ENCODE data around the gene MCEMP1.

Gene MCEMP1

GRCh38 chr19:7648265-7649014 is 28.4 kb upstream of the MCEMP1 start:
- Histone ChIP-seq H3K27me3 (ENCODE audit: insufficient read depth, low read length) (peaks cover 10% of the 10 kb centered on the region), H2AFZ (ENCODE audit: low read depth, low read length) (no peak overlapping the region), H3K4me3 (ENCODE audit: low read length) (no peak overlapping the region), H3K4me1 (ENCODE audit: insufficient read depth, low read length) (no peaks in the 10 kb centered on the region), H3K9me3 (ENCODE audit: low read length) (no peaks in the 10 kb centered on the region), H3K36me3 (ENCODE audit: insufficient read depth, low read length) (no peaks in the 10 kb centered on the region)

- H3K36me3 ChIP-seq (ENCODE audit: insufficient read depth, low read length) = no peaks in the 10 kb centered on the region
- H3K4me3 ChIP-seq (ENCODE audit: low read length) = no peak overlapping the region
- H3K27me3 ChIP-seq (ENCODE audit: insufficient read depth, low read length) = peaks cover 10% of the 10 kb centered on the region
- no peaks in the 10 kb centered on the region for H3K4me1 ChIP-seq (ENCODE audit: insufficient read depth, low read length)
- H2AFZ ChIP-seq (ENCODE audit: low read depth, low read length) = no peak overlapping the region
- no peaks in the 10 kb centered on the region for H3K9me3 ChIP-seq (ENCODE audit: low read length)
These were observed 26.7 kb upstream of the MCEMP1 start for GRCh38 chr19:7650148-7650547.

GRCh38 chr19:7652061-7652641 is 24.7 kb upstream of the MCEMP1 start:
- no peak overlapping the region for H2AFZ ChIP-seq (ENCODE audit: low read depth, low read length)
- no peaks in the 10 kb centered on the region for H3K36me3 ChIP-seq (ENCODE audit: insufficient read depth, low read length)
- peak overlapping the region; percentile 18 for H3K4me3 ChIP-seq (ENCODE audit: low read length)
- no peaks in the 10 kb centered on the region for H3K9me3 ChIP-seq (ENCODE audit: low read length)
- H3K27me3 ChIP-seq (ENCODE audit: insufficient read depth, low read length) = peaks cover 10% of the 10 kb centered on the region
- H3K4me1 ChIP-seq (ENCODE audit: insufficient read depth, low read length) = no peaks in the 10 kb centered on the region

DNA sequence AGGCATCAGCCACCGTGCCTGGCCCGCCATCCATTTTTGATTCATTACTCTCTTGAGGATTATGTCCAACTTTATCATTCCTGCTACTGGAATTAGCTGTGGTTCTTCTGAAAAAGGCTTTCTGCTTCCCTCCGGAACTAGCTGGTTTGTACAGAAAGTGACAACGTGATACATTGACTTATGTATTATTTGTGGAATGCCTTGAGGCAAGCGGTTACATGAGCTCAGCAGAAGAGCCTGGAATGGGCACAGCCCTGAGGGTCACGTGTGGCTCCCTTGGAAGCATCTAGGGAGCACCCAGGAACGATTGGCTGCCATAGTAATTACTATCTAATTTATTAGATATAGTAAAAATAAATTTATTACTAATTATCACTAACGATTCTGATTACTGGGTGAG is 22.5 kb upstream of the MCEMP1 start:
- H2AFZ ChIP-seq (ENCODE audit: low read depth, low read length) = no peak overlapping the region
- peaks cover 10% of the 10 kb centered on the region for H3K27me3 ChIP-seq (ENCODE audit: insufficient read depth, low read length)
- H3K4me1 ChIP-seq (ENCODE audit: insufficient read depth, low read length) = no peaks in the 10 kb centered on the region
- no peak overlapping the region for H3K4me3 ChIP-seq (ENCODE audit: low read length)
- H3K9me3 ChIP-seq (ENCODE audit: low read length) = no peaks in the 10 kb centered on the region
- no peaks in the 10 kb centered on the region for H3K36me3 ChIP-seq (ENCODE audit: insufficient read depth, low read length)

DNA sequence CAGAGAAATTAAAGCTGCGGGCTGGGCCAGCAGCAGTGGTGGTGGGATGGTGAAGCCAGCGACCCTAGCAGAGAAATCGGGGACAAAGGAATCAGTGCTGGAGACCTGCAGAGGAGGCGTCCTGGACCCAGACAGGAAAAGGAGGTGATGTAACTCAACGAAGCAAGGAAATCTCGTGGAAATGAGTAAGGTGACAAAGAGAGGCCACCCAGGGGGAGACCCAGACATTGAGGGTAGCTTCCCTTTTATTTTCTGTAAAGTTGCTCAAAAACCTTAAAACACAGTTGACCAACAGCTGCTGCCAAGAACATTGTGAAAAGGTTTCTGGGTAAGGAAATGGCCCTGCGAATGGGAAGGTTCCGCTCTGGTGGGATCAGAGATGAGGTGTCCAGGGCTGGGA is 21.3 kb upstream of the MCEMP1 start:
- H3K36me3 ChIP-seq (ENCODE audit: insufficient read depth, low read length) = no peaks in the 10 kb centered on the region
- peaks cover 6% of the 10 kb centered on the region for H3K27me3 ChIP-seq (ENCODE audit: insufficient read depth, low read length)

DNA sequence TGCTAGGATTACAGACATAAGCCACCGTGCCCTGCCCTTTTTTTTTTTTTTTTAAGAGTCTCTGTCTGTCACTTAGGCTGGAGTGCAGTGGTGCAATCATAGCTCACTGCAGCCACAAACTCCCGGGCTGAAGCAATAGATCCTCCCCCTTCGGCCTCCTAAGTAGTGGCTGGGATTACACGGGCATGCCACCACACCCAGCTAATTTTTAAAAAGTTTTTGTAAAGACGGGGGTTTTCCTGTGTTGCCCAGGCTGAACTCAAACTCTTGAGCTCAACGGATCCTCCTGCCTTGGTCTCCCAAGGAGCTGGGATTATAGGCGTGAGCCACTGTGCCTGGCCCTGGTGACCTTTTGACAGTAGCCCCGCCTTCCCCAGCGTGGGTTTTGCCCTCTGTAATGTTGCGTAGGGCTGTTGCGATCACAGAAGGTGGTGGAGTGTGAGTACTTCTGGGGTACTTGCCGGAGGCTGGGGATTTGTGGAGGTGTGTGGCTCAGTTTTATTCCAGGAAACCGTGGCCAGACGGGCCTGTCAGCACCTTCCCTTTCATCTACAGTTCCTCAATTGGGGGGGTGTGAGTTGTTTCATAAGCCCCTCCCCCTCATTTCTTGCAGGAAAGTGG is 19.6 kb upstream of the MCEMP1 start:
- Histone ChIP-seq H2AFZ (ENCODE audit: low read depth, low read length) (no peak overlapping the region), H3K4me3 (ENCODE audit: low read length) (no peak overlapping the region), H3K27me3 (ENCODE audit: insufficient read depth, low read length) (no peaks in the 10 kb centered on the region)

More for the DNA sequence above, 21.3 kb upstream of the MCEMP1 start:
- Histone ChIP-seq H3K4me3 (ENCODE audit: low read length) (no peak overlapping the region), H3K4me1 (ENCODE audit: insufficient read depth, low read length) (no peaks in the 10 kb centered on the region), H2AFZ (ENCODE audit: low read depth, low read length) (no peak overlapping the region), H3K9me3 (ENCODE audit: low read length) (no peaks in the 10 kb centered on the region)

GRCh38 chr19:7658219-7658686 is 18.6 kb upstream of the MCEMP1 start:
- H3K4me1 ChIP-seq (ENCODE audit: insufficient read depth, low read length) = no peaks in the 10 kb centered on the region
- peak overlapping the region; percentile 23 for H2AFZ ChIP-seq (ENCODE audit: low read depth, low read length)
- H3K9me3 ChIP-seq (ENCODE audit: low read length) = no peaks in the 10 kb centered on the region
- no peaks in the 10 kb centered on the region for H3K27me3 ChIP-seq (ENCODE audit: insufficient read depth, low read length)
- no peak overlapping the region for H3K4me3 ChIP-seq (ENCODE audit: low read length)
- H3K36me3 ChIP-seq (ENCODE audit: insufficient read depth, low read length) = no peaks in the 10 kb centered on the region

More for the DNA sequence above, 19.6 kb upstream of the MCEMP1 start:
- Histone ChIP-seq H3K36me3 (ENCODE audit: insufficient read depth, low read length) (no peaks in the 10 kb centered on the region), H3K9me3 (ENCODE audit: low read length) (no peaks in the 10 kb centered on the region), H3K4me1 (ENCODE audit: insufficient read depth, low read length) (no peaks in the 10 kb centered on the region)

- no peaks in the 10 kb centered on the region for H3K9me3 ChIP-seq (ENCODE audit: low read length)
- H3K4me3 ChIP-seq (ENCODE audit: low read length) = no peak overlapping the region
- H2AFZ ChIP-seq (ENCODE audit: low read depth, low read length) = no peak overlapping the region
- no peaks in the 10 kb centered on the region for H3K36me3 ChIP-seq (ENCODE audit: insufficient read depth, low read length)
- H3K27me3 ChIP-seq (ENCODE audit: insufficient read depth, low read length) = no peaks in the 10 kb centered on the region
- H3K4me1 ChIP-seq (ENCODE audit: insufficient read depth, low read length) = no peaks in the 10 kb centered on the region
These were observed 14.9 kb upstream of the MCEMP1 start for GRCh38 chr19:7661744-7662538.

- H3K4me3 ChIP-seq (ENCODE audit: low read length) = no peak overlapping the region
- H3K9me3 ChIP-seq (ENCODE audit: low read length) = no peaks in the 10 kb centered on the region
- no peaks in the 10 kb centered on the region for H3K36me3 ChIP-seq (ENCODE audit: insufficient read depth, low read length)
- H2AFZ ChIP-seq (ENCODE audit: low read depth, low read length) = no peak overlapping the region
- H3K27me3 ChIP-seq (ENCODE audit: insufficient read depth, low read length) = no peaks in the 10 kb centered on the region
- H3K4me1 ChIP-seq (ENCODE audit: insufficient read depth, low read length) = no peaks in the 10 kb centered on the region
These were observed 14.2 kb upstream of the MCEMP1 start for GRCh38 chr19:7662657-7663056.

GRCh38 chr19:7663706-7664105 is 13.2 kb upstream of the MCEMP1 start:
- Histone ChIP-seq H3K4me3 (ENCODE audit: low read length) (no peak overlapping the region), H3K9me3 (ENCODE audit: low read length) (no peaks in the 10 kb centered on the region), H3K27me3 (ENCODE audit: insufficient read depth, low read length) (no peaks in the 10 kb centered on the region), H3K36me3 (ENCODE audit: insufficient read depth, low read length) (no peaks in the 10 kb centered on the region), H3K4me1 (ENCODE audit: insufficient read depth, low read length) (no peaks in the 10 kb centered on the region), H2AFZ (ENCODE audit: low read depth, low read length) (no peak overlapping the region)

DNA sequence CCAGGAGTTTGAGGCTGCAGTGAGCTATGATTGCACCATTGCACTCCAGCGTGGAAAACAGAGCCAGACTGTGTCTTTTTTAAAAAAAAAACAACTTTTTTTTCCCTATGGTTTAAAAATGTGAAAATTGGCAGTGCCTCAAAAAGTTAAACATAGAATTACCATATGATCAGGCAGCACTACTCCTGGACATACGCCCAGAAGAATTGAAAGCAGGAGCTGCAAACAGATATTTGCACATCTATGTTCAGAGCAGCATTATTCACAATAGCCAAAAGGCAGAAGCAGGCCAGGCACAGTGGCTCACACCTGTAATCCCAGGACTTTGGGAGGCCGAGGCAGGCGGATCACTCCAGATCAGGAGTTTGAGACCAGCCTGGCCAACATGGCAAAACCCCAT is 11.8 kb upstream of the MCEMP1 start:
- Histone ChIP-seq H3K4me3 (ENCODE audit: low read length) (no peak overlapping the region), H3K27me3 (ENCODE audit: insufficient read depth, low read length) (peaks cover 11% of the 10 kb centered on the region), H3K4me1 (ENCODE audit: insufficient read depth, low read length) (no peaks in the 10 kb centered on the region), H3K9me3 (ENCODE audit: low read length) (no peaks in the 10 kb centered on the region), H3K36me3 (ENCODE audit: insufficient read depth, low read length) (no peaks in the 10 kb centered on the region), H2AFZ (ENCODE audit: low read depth, low read length) (no peak overlapping the region)

GRCh38 chr19:7668842-7669241 is 8.0 kb upstream of the MCEMP1 start, which contains the start of gene RETN:
TSS of gene RETN (plus strand) at chr19:7669049. CDS start at chr19:7669327, 278 bp downstream.
- Histone ChIP-seq H3K4me3 (ENCODE audit: low read length) (no peak within 1 kb of the TSS), H3K9me3 (ENCODE audit: low read length) (no peaks in the 10 kb centered on the region), H3K36me3 (ENCODE audit: insufficient read depth, low read length) (no peaks in the 10 kb centered on the region), H3K27me3 (ENCODE audit: insufficient read depth, low read length) (peaks cover 15% of the 10 kb centered on the region), H3K4me1 (ENCODE audit: insufficient read depth, low read length) (no peaks in the 10 kb centered on the region), H2AFZ (ENCODE audit: low read depth, low read length) (no peak within 1 kb of the TSS)

DNA sequence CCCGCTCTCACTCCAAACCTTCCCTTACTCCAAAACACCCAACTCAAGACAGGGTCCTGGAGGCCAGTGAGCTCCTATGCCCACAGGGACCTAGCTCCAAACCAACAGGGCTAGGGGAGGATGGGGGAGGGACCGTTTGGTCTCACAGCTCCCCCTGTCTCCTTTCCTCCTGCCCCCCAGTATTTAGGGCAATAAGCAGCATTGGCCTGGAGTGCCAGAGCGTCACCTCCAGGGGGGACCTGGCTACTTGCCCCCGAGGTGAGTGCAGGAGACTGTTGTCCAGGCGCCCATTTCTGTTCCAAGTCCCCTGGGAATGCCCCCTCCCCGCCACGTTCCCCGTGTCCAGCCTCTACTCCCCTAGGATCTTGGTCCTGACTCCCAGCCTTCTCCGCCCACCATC is 7.2 kb upstream of the MCEMP1 start:
- Histone ChIP-seq H3K27me3 (ENCODE audit: insufficient read depth, low read length) (peaks cover 15% of the 10 kb centered on the region), H2AFZ (ENCODE audit: low read depth, low read length) (no peak overlapping the region), H3K9me3 (ENCODE audit: low read length) (no peaks in the 10 kb centered on the region), H3K36me3 (ENCODE audit: insufficient read depth, low read length) (no peaks in the 10 kb centered on the region), H3K4me3 (ENCODE audit: low read length) (no peak overlapping the region), H3K4me1 (ENCODE audit: insufficient read depth, low read length) (no peaks in the 10 kb centered on the region)
